HG03095 (cell line): ENCODE results near the gene LCTL.

Experiments used
- ATAC-seq: cut with Tn5 transposase; IDR thresholded peaks from one replicate; pipeline ENCODE4 v1.9.1; 2021; ENCODE audit warnings: moderate library complexity; ENCODE audit not compliant: unreplicated experiment

The LCTL gene

GRCh38 chr15:66567897-66568296 is 2.1 kb upstream of the LCTL start:
- no peak for ATAC-seq

- no peak for ATAC-seq
Observed at GRCh38 chr15:66566963-66567531, 1.2 kb upstream of the LCTL start.

- no peak for ATAC-seq
Observed at GRCh38 chr15:66565141-66565641, 607 bp downstream of the LCTL start.

GRCh38 chr15:66564136-66565041 is 1.4 kb downstream of the LCTL start:
- no peak for ATAC-seq

GRCh38 chr15:66563566-66564110 is 2.2 kb downstream of the LCTL start:
- no peak for ATAC-seq

GRCh38 chr15:66563126-66563525 is 2.7 kb downstream of the LCTL start:
- no peak for ATAC-seq

GRCh38 chr15:66560856-66561525 is 4.8 kb downstream of the LCTL start:
- ATAC-seq, result no peak

- ATAC-seq, result no peak
Observed at GRCh38 chr15:66558271-66558670, 7.5 kb downstream of the LCTL start.

GRCh38 chr15:66555685-66556084 is 10.1 kb downstream of the LCTL start:
- ATAC-seq, result no peak

- ATAC-seq, result no peak
Observed at GRCh38 chr15:66545255-66545654, 20.5 kb downstream of the LCTL start.

- ATAC-seq, result no peak
Observed at GRCh38 chr15:66542896-66543295, 22.9 kb downstream of the LCTL start.

GRCh38 chr15:66535056-66535455 is 30.7 kb downstream of the LCTL start:
- ATAC-seq, result no peak

- no peak for ATAC-seq
Observed at GRCh38 chr15:66524838-66525237, 41.0 kb downstream of the LCTL start.

- ATAC-seq, result no peak
Observed at GRCh38 chr15:66523926-66524325, 41.9 kb downstream of the LCTL start.

- ATAC-seq, result no peak
Observed at GRCh38 chr15:66515901-66516322, 49.9 kb downstream of the LCTL start.

- ATAC-seq, result no peak
Observed at GRCh38 chr15:66514586-66514985, 51.2 kb downstream of the LCTL start.

GRCh38 chr15:66508293-66508883 is 57.4 kb downstream of the LCTL start:
- ATAC-seq, result no peak

GRCh38 chr15:66505818-66506217 is 60.0 kb downstream of the LCTL start:
- ATAC-seq, result no peak

- ATAC-seq, result peak; percentile 25
Observed at GRCh38 chr15:66505430-66505811, 60.4 kb downstream of the LCTL start.

GRCh38 chr15:66504563-66505429 is 61.0 kb downstream of the LCTL start, which contains the start of the genes RPL4 and ZWILCH:
TSS of gene RPL4 (minus strand) at chr15:66504855. CDS start at chr15:66504790, 65 bp downstream.
TSS of gene ZWILCH (plus strand) at chr15:66505326. CDS start at chr15:66505339, 13 bp downstream.
- peak; percentile 67 for ATAC-seq
